HepG2 (cell line): Measurements from ENCODE around the gene DDX19B. TPM values are rescaled to one million over a fixed set of nuclear protein-coding genes. Genes with fewer than 3 reads are reported as not detected.

Experiments
- CCDC6 ChIP-seq: sonication (generic); formaldehyde crosslinking; IDR thresholded peaks from 2 replicates; pipeline ENCODE4 v1.8.1; 2022; ENCODE audit warnings: mild to moderate bottlenecking, missing genetic modification reagents, moderate library complexity
- ELF3 ChIP-seq: IDR thresholded peaks from 2 replicates; pipeline ENCODE4 v1.6.1; 2016; ENCODE audit warnings: missing genetic modification reagents, missing compliant biosample characterization
- FOXO1 ChIP-seq: sonication (generic); formaldehyde crosslinking; IDR thresholded peaks from 2 replicates; pipeline ENCODE4 v1.4.0; 2020; ENCODE audit warnings: missing genetic modification reagents
- GABPA ChIP-seq, 2 experiments: IDR thresholded peaks; 2 replicates each; pipeline ENCODE4 v1.6.1; 2011 to 2016; ENCODE audit warnings: low read depth in 2 of 2, low read length in 1 of 2, missing biosample characterization in 1 of 2, missing genetic modification characterization in 1 of 2
- GPN1 ChIP-seq: sonication (generic); formaldehyde crosslinking; IDR thresholded peaks from 2 replicates; pipeline ENCODE4 v1.5.1; 2020; ENCODE audit warnings: missing genetic modification reagents, borderline replicate concordance
- HMGA1 ChIP-seq: sonication (generic); formaldehyde crosslinking; conservative IDR thresholded peaks from 2 replicates; pipeline ENCODE4 v1.4.0; 2020; ENCODE audit warnings: missing genetic modification reagents
- HNF4A ChIP-seq: sonication (generic); formaldehyde crosslinking; IDR thresholded peaks from 2 replicates; pipeline ENCODE4 v1.4.0; 2020; ENCODE audit warnings: missing genetic modification reagents
- HNF4G ChIP-seq, 2 experiments: sonication (generic) in 1 of 2; formaldehyde crosslinking in 1 of 2; IDR thresholded peaks; 2 replicates each; pipeline versions ENCODE4 v1.4.0 to v1.6.1; 2011 to 2020; ENCODE audit warnings: borderline replicate concordance in 2 of 2, low read depth in 2 of 2, mild to moderate bottlenecking in 2 of 2, low read length in 1 of 2, missing genetic modification reagents in 1 of 2, moderate library complexity in 1 of 2
- IRF2 ChIP-seq: IDR thresholded peaks from 2 replicates; pipeline ENCODE4 v1.6.1; 2018; ENCODE audit warnings: missing genetic modification reagents, missing compliant biosample characterization
- JUND ChIP-seq: sonication (generic); formaldehyde crosslinking; IDR thresholded peaks from 2 replicates; pipeline ENCODE4 v1.8.0; 2022; ENCODE audit warnings: mild to moderate bottlenecking, missing genetic modification reagents
- MAF1 ChIP-seq: sonication (generic); formaldehyde crosslinking; IDR thresholded peaks from 2 replicates; pipeline ENCODE4 v1.5.0; 2020; ENCODE audit warnings: missing genetic modification reagents, borderline replicate concordance
- MTF1 ChIP-seq: sonication (generic); formaldehyde crosslinking; IDR thresholded peaks from 2 replicates; pipeline ENCODE4 v1.5.0; 2020; ENCODE audit warnings: missing genetic modification reagents
- NFAT5 ChIP-seq: sonication (generic); formaldehyde crosslinking; IDR thresholded peaks from 2 replicates; pipeline ENCODE4 v1.4.0; 2020; ENCODE audit warnings: missing genetic modification reagents
- NFYB ChIP-seq: sonication (generic); formaldehyde crosslinking; IDR thresholded peaks from 2 replicates; pipeline ENCODE4 v1.4.0; 2020; ENCODE audit warnings: missing genetic modification reagents
- POLR2AphosphoS2 ChIP-seq: IDR thresholded peaks from 2 replicates; pipeline ENCODE4 v1.6.1; 2011; ENCODE audit warnings: low read depth, low read length, improper control_type of control experiment
- RBFOX2 ChIP-seq: fragments of 200-400 bp; formaldehyde crosslinking; IDR thresholded peaks from 2 replicates; pipeline ENCODE4 v1.6.1; 2017; ENCODE audit warnings: low read depth, mild to moderate bottlenecking, low read length
- SIN3B ChIP-seq: fragments of 150-350 bp; IDR thresholded peaks from 2 replicates; pipeline ENCODE4 v1.6.1; 2014; ENCODE audit warnings: low read length
- SPEN ChIP-seq: sonication (generic); formaldehyde crosslinking; IDR thresholded peaks from 2 replicates; pipeline ENCODE4 v1.5.1; 2020; ENCODE audit warnings: low read depth, mild to moderate bottlenecking, missing genetic modification reagents
- SYNCRIP ChIP-seq: fragments of 200-400 bp; formaldehyde crosslinking; IDR thresholded peaks from 2 replicates; pipeline ENCODE4 v1.6.1; 2018; ENCODE audit warnings: mild to moderate bottlenecking, low read depth, low read length; ENCODE audit not compliant: insufficient read depth
- TBX3 ChIP-seq: fragments of 450-650 bp; IDR thresholded peaks from 2 replicates; pipeline ENCODE4 v1.6.1; 2017; ENCODE audit warnings: antibody characterized with exemption, mild to moderate bottlenecking, inconsistent platforms, borderline replicate concordance
- ZNF263 ChIP-seq: sonication (generic); formaldehyde crosslinking; IDR thresholded peaks from 2 replicates; pipeline ENCODE4 v1.4.0; 2020; ENCODE audit warnings: missing genetic modification reagents
- ZNF44 ChIP-seq: sonication (generic); formaldehyde crosslinking; IDR thresholded peaks from 2 replicates; pipeline ENCODE4 v1.5.1; 2020; ENCODE audit warnings: mild to moderate bottlenecking, missing genetic modification reagents
- ZNF564 ChIP-seq: sonication (generic); formaldehyde crosslinking; IDR thresholded peaks from 2 replicates; pipeline ENCODE4 v1.8.1; 2023; ENCODE audit warnings: mild to moderate bottlenecking, missing genetic modification reagents
- ZNF619 ChIP-seq: sonication (generic); formaldehyde crosslinking; IDR thresholded peaks from 2 replicates; pipeline ENCODE4 v1.4.0; 2020; ENCODE audit warnings: mild to moderate bottlenecking, missing genetic modification reagents
- ZNF788 ChIP-seq: sonication (generic); formaldehyde crosslinking; IDR thresholded peaks from 2 replicates; pipeline ENCODE4 v1.5.0; 2020; ENCODE audit warnings: mild to moderate bottlenecking, missing genetic modification reagents, borderline replicate concordance
- ZSCAN20 ChIP-seq: sonication (generic); formaldehyde crosslinking; IDR thresholded peaks from 2 replicates; pipeline ENCODE4 v1.4.0; 2020; ENCODE audit warnings: missing genetic modification reagents, mild to moderate bottlenecking, borderline replicate concordance
- polyA plus RNA-seq, 8 experiments: library from polyadenylated mRNA; depleted of rRNA in 3 of 8; stranded (reverse) in 7 of 8; unstranded in 1 of 8; fragments of >200 nt; fragmentation: Illumina TruSeq in 4 of 8; extraction: Trizol in 4 of 8; gene quantifications; 2 replicates each; pipeline versions ENCODE4 v1.2.1 to v1.2.3, GENCODE V29; 2011 to 2016; ENCODE audit warnings: low read depth in 4 of 8, missing spikeins in 1 of 8, mixed read lengths in 1 of 8; ENCODE audit not compliant: insufficient read depth in 1 of 8
- total RNA-seq, 5 experiments: library from RNA; depleted of rRNA; stranded (reverse); fragments of >200 nt; fragmentation: Illumina TruSeq; extraction: Trizol; gene quantifications; 2 replicates each; pipeline ENCODE4 v1.2.3, GENCODE V29; 2016; ENCODE audit warnings: low read depth in 1 of 5

Gene DDX19B
- total and polyA plus RNA-seq, 2 of the 13 experiments (the other 11 are each of a cell fraction or from before 2014, with no cell fraction given), result 36.2 to 40.0 TPM

- peak; percentile 95 for TF ChIP-seq NFAT5
- TF ChIP-seq GPN1, result no peak
- TF ChIP-seq HMGA1 (CRISPR knock-in tag), result no peak
- no peak for TF ChIP-seq IRF2 (CRISPR knock-in tag)
- peak; percentile 54 for TF ChIP-seq ZNF263
- TF ChIP-seq MAF1 (CRISPR knock-in tag), result no peak
- TF ChIP-seq POLR2AphosphoS2, result no peak
- peak; percentile 66 for TF ChIP-seq CCDC6 (CRISPR knock-in tag)
- no peak for TF ChIP-seq SYNCRIP
- TF ChIP-seq ZNF788 (CRISPR knock-in tag), result peak; percentile 86
- no peak for TF ChIP-seq SIN3B
- peak; percentile 82; the same call in 1 of the 2 replicates for TF ChIP-seq ZSCAN20 (CRISPR knock-in tag)
- TF ChIP-seq ELF3 (CRISPR knock-in tag), result peak; percentile 48; the same call in 1 of the 2 replicates
- TF ChIP-seq RBFOX2, result peak; percentile 80
- peak; percentile 45; the same call in 1 of the 2 replicates for TF ChIP-seq JUND (CRISPR knock-in tag)
- TF ChIP-seq FOXO1 (CRISPR knock-in tag), result 0 out of 2 replicates have a peak, but pooled peaks have one; percentile 58
- TF ChIP-seq HNF4A (CRISPR knock-in tag), result no peak
- no peak for TF ChIP-seq ZNF619 (CRISPR knock-in tag)
- TF ChIP-seq ZNF44 (CRISPR knock-in tag), result 0 out of 2 replicates have a peak, but pooled peaks have one; percentile 45
- no peak for TF ChIP-seq GABPA (IDR thresholded peaks at IDR 0.05; ENCODE audit: low read depth, low read length)
- no peak for TF ChIP-seq GABPA (CRISPR knock-in tag; IDR thresholded peaks at IDR 0.05; ENCODE audit: low read depth)
- TF ChIP-seq HNF4G (IDR thresholded peaks at IDR 0.05; ENCODE audit: borderline replicate concordance, low read depth, low read length), result no peak
- no peak; the same call in 1 of the 2 replicates for TF ChIP-seq HNF4G (CRISPR knock-in tag; IDR thresholded peaks at IDR 0.05; ENCODE audit: borderline replicate concordance, low read depth)
- 0 out of 2 replicates have a peak, but pooled peaks have one; percentile 52 for TF ChIP-seq MTF1 (CRISPR knock-in tag)
- TF ChIP-seq TBX3, result no peak
- no peak for TF ChIP-seq NFYB (CRISPR knock-in tag)
- no peak; the same call in 1 of the 2 replicates for TF ChIP-seq ZNF564 (CRISPR knock-in tag)
- TF ChIP-seq SPEN (CRISPR knock-in tag), result peak; percentile 71
Measured at GRCh38 chr16:70250748-70251628, 48.0 kb upstream of the DDX19B start (continued).
